Measurements from ENCODE around the gene URB2.

Gene URB2

GRCh38 chr1:229709500-229710013 lies 83.5 kb downstream of the URB2 start:
- no peak for TF ChIP-seq ZNF274 (IDR thresholded peaks at IDR 0.05; ENCODE audit: low read depth, low read length)
- no peak overlapping the region for H3K4me3 ChIP-seq (ENCODE audit: low read length)
